ENCODE data around the gene RGS12.

DNA sequence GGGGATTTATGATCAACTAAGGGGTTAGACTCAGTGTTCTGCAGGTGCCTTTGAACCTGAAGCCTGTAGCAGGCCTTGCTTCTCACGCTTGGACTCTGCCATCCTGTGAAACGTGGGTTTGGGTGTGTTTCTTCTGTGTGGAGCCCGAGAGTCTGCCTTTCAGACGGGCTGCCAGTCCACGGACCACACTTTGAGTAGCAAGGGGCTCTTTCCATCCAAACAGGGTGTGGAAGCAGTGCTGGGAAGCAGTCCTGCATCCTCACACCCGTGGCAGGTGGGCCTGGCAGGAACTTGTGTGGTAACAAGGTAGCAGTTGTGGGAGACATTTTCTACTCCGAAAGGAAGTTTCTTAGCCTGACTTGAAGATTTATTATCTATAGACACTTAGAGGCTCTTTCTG lies 22.7 kb downstream of the RGS12 start:
- TF ChIP-seq, protein P1, sequence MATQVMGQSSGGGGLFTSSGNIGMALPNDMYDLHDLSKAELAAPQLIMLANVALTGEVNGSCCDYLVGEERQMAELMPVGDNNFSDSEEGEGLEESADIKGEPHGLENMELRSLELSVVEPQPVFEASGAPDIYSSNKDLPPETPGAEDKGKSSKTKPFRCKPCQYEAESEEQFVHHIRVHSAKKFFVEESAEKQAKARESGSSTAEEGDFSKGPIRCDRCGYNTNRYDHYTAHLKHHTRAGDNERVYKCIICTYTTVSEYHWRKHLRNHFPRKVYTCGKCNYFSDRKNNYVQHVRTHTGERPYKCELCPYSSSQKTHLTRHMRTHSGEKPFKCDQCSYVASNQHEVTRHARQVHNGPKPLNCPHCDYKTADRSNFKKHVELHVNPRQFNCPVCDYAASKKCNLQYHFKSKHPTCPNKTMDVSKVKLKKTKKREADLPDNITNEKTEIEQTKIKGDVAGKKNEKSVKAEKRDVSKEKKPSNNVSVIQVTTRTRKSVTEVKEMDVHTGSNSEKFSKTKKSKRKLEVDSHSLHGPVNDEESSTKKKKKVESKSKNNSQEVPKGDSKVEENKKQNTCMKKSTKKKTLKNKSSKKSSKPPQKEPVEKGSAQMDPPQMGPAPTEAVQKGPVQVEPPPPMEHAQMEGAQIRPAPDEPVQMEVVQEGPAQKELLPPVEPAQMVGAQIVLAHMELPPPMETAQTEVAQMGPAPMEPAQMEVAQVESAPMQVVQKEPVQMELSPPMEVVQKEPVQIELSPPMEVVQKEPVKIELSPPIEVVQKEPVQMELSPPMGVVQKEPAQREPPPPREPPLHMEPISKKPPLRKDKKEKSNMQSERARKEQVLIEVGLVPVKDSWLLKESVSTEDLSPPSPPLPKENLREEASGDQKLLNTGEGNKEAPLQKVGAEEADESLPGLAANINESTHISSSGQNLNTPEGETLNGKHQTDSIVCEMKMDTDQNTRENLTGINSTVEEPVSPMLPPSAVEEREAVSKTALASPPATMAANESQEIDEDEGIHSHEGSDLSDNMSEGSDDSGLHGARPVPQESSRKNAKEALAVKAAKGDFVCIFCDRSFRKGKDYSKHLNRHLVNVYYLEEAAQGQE (IDR thresholded peaks at IDR 0.05) = no peak
- TF ChIP-seq, protein P2, sequence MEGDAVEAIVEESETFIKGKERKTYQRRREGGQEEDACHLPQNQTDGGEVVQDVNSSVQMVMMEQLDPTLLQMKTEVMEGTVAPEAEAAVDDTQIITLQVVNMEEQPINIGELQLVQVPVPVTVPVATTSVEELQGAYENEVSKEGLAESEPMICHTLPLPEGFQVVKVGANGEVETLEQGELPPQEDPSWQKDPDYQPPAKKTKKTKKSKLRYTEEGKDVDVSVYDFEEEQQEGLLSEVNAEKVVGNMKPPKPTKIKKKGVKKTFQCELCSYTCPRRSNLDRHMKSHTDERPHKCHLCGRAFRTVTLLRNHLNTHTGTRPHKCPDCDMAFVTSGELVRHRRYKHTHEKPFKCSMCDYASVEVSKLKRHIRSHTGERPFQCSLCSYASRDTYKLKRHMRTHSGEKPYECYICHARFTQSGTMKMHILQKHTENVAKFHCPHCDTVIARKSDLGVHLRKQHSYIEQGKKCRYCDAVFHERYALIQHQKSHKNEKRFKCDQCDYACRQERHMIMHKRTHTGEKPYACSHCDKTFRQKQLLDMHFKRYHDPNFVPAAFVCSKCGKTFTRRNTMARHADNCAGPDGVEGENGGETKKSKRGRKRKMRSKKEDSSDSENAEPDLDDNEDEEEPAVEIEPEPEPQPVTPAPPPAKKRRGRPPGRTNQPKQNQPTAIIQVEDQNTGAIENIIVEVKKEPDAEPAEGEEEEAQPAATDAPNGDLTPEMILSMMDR (IDR thresholded peaks at IDR 0.05) = no peak
- TF ChIP-seq CEBPB (IDR thresholded peaks at IDR 0.05) (no peak), RNF2 (IDR thresholded peaks at IDR 0.05; ENCODE audit: borderline replicate concordance, low read depth) (no peak), HDAC2 (IDR thresholded peaks at IDR 0.05) (no peak), MYC (IDR thresholded peaks at IDR 0.05; ENCODE audit: borderline replicate concordance, low read length) (no peak), SREBF2 (IDR thresholded peaks at IDR 0.05) (no peak)

Measured in A549 (cell line).